ENCODE measurements around the gene NOVA1.
"Not testable (repeated sequence)": the region's sequence is repeated elsewhere in the genome, so short reads cannot be mapped to it uniquely, and the experiment has no call there.

Gene NOVA1, protein sequence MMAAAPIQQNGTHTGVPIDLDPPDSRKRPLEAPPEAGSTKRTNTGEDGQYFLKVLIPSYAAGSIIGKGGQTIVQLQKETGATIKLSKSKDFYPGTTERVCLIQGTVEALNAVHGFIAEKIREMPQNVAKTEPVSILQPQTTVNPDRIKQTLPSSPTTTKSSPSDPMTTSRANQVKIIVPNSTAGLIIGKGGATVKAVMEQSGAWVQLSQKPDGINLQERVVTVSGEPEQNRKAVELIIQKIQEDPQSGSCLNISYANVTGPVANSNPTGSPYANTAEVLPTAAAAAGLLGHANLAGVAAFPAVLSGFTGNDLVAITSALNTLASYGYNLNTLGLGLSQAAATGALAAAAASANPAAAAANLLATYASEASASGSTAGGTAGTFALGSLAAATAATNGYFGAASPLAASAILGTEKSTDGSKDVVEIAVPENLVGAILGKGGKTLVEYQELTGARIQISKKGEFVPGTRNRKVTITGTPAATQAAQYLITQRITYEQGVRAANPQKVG

GRCh38 chr14:26597589-26598080, at the start of gene NOVA1:
Gene NOVA1 (minus strand): TSS chr14:26598033. CDS start chr14:26597436, 597 bp downstream.
- DNase-seq (ENCODE audit: low read depth) = no peak

- DNase-seq (ENCODE audit: low read depth) = not testable (repeated sequence)
Measured at GRCh38 chr14:26645057-26645456, 47.2 kb upstream of the NOVA1 start.

DNA sequence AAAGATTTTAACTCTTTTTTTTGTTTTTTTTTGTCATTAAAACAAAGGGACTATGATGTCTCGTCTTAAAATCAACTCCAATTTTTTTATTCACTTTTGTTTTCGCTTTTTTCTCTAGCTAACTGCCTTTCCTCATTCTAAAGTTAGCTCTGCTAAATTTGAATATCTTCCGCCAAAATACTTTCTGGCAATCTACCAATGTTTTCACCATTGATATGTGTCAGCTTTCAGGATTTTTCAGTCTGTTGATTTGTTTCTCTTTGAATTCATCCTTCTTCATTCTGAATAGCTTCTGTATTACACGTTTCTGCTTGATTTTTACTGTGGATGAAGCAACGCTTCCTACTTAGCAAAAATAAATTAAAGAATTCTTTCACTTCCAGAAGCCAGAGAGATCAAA, 38.7 kb upstream of the NOVA1 start:
- DNase-seq (ENCODE audit: low read depth) = no peak

- DNase-seq (ENCODE audit: low read depth) = not testable (repeated sequence)
Measured at GRCh38 chr14:26634946-26635345, 37.1 kb upstream of the NOVA1 start.

DNA sequence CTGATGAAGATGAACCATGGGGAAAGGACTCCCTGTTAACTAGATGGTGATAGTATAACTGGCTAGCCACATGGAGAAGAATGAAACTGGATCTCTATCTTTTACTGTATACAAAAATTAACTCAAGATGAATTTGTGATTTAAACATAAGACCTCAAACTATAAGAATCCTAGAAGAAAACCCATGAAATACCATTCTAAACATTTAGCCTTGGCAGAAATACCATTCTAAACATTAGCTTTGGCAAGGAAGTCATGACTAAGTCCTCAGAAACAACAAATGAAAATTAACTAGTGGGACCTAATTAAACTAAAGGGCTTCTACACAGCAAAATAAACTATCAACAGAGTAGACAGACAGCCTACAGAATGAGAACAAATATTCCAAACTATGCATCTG, 28.4 kb upstream of the NOVA1 start:
- no peak for DNase-seq (ENCODE audit: low read depth)

DNA sequence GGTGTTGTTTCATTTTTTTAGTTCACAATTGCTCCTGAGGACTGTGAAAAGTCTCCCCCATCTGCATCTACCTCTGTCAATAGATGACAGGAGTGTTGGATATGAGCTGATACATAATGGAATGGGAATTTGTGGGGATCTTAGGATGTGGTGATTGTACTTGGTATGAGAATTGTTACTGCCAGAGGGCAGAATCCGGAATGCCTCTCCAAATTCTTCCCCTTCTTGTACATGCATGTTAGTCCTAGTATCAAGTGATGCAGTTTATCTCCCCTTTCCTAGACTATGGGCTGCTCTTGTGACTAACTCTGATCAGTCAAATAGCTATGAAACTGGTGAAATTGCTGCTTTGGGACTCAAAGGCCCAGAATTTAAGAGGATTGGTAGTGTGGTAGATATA, 24.8 kb upstream of the NOVA1 start:
- no peak for DNase-seq (ENCODE audit: low read depth)

- no peak for DNase-seq (ENCODE audit: low read depth)
Measured at GRCh38 chr14:26621807-26622560, 24.2 kb upstream of the NOVA1 start.

- DNase-seq (ENCODE audit: low read depth) = no peak
Measured at GRCh38 chr14:26621364-26621763, 23.5 kb upstream of the NOVA1 start.

- no peak for DNase-seq (ENCODE audit: low read depth)
Measured at GRCh38 chr14:26611259-26611658, 13.4 kb upstream of the NOVA1 start.

GRCh38 chr14:26606729-26607312, 9.0 kb upstream of the NOVA1 start:
- no peak for DNase-seq (ENCODE audit: low read depth)

DNA sequence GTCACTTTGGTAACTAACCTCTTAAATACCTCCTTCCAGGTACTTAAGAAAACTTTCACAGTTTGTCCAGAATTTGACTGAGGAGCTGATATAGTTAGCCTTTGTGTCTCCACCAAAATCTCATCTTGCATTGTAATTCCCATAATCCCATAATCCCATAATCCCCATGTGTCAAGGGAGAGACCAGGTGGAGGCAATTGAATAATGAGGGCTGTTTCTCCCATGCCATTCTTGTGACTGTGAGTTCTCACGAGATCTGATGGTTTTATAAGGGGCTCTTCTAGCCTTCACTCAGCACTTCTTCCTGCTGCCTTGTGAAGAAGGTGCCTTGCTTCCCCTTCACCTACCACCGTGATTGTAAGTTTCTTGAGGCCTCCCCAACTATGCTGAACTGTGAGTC, 7.8 kb upstream of the NOVA1 start:
- DNase-seq (ENCODE audit: low read depth) = no peak

GRCh38 chr14:26602902-26603301, 5.1 kb upstream of the NOVA1 start:
- DNase-seq (ENCODE audit: low read depth) = no peak

DNA sequence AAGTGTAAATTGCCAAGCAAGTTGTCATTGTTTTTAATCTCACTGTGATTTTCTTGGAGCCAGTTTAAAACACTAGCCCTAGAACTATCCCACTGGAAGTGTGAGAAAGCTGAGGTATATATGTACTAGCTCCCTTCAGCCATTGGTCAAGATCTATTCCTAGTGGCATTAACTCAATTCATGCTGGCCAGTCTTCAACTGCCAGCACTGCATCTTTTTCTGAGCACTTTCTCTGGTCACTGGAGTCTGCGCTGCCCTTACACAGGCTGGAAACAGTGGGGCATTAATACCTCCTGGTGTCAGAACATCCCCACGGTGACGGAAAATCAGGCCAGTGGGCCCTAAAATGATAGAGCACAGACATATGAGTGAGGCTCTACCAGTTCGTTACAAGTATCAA, 4.0 kb upstream of the NOVA1 start:
- DNase-seq (ENCODE audit: low read depth) = no peak

DNA sequence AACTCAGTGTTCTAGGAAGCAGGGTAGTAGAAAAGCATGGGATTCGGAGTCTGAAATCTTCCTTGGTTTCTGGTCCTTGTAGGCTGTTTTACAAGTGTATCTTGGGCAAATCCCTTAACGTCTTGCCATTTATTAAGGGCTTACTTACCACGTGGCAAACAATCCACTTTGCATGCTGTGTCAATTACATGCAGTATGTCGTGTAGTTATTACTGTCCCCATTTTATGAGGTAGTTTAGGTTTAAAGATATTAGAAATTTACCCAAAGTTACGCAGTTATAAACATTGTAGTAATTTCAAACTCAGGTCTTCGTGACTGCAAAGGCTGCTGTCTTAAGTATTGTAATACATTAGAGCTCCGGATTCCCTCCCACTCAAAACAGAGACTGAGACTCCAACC, 1.5 kb upstream of the NOVA1 start:
- no peak for DNase-seq (ENCODE audit: low read depth)

DNA sequence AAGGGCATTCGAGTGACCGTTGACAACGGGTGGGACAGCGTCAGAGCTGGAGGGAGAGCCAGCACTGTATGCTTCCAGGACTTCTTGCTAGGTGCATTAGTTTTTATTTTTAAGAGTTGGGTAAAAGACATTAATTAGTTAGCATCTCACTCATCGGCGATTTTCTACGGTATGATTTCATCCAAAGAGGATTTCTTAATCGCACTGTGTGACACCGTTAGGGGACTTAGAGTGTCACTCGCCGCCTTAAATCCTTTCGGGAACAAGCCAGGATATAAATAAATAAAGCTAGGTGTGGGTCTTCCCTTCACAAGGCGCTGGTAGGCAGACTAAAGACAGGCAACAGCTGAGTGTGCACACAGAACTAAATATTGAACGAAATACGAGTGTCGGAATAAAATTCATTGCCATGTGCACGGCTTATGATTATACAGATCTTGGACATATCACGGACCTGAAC, 869 bp upstream of the NOVA1 start:
- DNase-seq (ENCODE audit: low read depth) = no peak

GRCh38 chr14:26598081-26598671, 343 bp upstream of the NOVA1 start:
- no peak for DNase-seq (ENCODE audit: low read depth)

GRCh38 chr14:26597071-26597588, 703 bp downstream of the NOVA1 start:
- no peak for DNase-seq (ENCODE audit: low read depth)

DNA sequence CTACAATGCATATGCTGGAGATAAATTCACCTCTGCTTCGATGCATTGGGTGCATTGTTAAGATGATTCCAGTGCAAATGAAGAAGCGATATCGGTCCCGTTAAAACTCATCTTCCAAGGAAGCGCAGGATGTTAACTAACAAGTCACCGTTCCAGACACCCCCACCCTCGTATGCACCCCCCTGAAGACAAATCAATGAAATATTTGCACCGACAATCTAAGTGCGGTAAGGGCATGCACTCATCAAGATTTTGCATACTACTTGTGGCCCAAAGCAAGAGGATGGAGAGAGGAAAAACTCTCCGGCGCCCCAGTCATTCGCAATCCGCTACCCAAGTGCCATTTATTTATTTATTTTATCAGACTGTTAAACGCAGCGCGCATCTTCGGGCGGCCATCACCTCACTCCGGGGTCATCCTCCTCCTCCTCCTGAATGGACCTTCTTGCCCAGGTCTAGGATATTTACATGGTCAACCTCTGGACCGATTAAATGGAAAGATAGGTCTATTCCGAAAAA, 1.2 kb downstream of the NOVA1 start:
- no peak for DNase-seq (ENCODE audit: low read depth)

- no peak for DNase-seq (ENCODE audit: low read depth)
Measured at GRCh38 chr14:26595926-26596542, 1.8 kb downstream of the NOVA1 start.

GRCh38 chr14:26594756-26595545, 2.9 kb downstream of the NOVA1 start:
- no peak for DNase-seq (ENCODE audit: low read depth)

Data from activated T-cell treated with anti-CD3 and anti-CD28 coated beads for 1 hour (primary cell).